ENCODE results near the gene SYT5.

DNA sequence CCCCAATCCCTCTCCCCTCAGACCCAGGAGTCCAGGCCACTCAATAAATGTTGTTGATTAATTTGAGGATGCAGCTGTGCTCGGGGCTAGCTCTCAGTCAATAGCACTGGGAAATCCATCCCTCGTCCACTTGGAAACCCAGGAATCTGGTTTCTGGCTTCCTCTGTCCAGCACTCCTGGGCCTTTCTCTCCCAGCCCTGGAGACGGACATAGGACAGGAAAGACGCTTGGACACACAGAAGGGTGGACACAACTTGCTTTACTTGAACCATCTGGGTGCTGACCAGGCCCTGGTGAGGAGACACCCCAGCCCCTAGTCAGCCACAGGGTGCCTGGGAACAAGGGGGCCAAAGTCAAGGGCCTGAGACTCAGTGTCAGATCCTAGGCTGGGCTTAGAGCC lies 21.7 kb downstream of the SYT5 start:
- TF ChIP-seq, protein P1, sequence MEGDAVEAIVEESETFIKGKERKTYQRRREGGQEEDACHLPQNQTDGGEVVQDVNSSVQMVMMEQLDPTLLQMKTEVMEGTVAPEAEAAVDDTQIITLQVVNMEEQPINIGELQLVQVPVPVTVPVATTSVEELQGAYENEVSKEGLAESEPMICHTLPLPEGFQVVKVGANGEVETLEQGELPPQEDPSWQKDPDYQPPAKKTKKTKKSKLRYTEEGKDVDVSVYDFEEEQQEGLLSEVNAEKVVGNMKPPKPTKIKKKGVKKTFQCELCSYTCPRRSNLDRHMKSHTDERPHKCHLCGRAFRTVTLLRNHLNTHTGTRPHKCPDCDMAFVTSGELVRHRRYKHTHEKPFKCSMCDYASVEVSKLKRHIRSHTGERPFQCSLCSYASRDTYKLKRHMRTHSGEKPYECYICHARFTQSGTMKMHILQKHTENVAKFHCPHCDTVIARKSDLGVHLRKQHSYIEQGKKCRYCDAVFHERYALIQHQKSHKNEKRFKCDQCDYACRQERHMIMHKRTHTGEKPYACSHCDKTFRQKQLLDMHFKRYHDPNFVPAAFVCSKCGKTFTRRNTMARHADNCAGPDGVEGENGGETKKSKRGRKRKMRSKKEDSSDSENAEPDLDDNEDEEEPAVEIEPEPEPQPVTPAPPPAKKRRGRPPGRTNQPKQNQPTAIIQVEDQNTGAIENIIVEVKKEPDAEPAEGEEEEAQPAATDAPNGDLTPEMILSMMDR (IDR thresholded peaks at IDR 0.05), result no peak
- no peak for TF ChIP-seq ZFX (IDR thresholded peaks at IDR 0.05; ENCODE audit: borderline replicate concordance)

All from 22Rv1 (cell line).